ENCODE results near the gene GLB1L3.

The GLB1L3 gene

DNA sequence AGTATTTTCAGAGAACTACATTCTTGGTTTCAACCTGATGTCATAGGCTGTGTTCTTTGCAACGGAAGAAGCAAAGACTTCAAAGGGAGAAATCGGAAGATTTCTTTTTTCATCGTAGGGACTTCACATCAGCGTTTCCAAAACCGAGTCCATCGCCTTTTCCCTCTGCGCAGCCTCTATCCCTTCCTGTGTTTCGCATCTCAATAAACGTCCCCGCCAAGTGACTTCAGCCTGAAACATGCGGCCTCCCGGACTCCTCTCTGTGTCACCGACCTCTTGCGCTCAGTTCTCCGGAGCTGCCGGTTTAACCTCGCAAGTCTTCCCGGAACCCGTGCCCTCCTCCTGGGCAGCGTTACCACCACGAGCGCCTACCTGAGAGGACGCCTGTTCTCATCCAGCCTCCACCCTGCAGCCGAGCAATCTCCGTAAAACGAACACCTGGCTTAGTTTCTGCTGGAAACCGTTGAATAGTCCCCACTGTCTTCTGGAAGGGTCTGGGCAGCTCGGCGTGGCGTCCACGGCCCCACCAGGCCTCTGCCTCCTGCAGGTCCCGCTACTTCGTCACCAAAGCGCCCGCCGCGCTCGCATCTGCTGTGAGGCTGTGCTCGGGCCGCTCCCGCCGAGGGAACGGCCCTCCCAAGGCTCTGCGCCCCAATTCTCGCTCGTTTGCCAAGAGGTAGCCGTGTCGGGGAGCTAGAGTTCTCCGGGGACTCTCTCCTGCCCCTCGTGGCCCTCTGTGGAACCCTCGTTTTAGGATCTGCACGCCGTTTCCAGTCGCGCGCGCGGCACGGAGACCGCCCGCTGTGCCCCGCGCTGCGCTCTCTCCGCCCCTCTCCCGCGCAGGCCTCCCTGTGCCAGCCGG, at the start of gene GLB1L3:
Gene GLB1L3, plus strand, starts transcription at position 846 of the 862 bp plus-strand sequence. CDS start 362 bp downstream, outside the sequence.
- in situ Hi-C loops (cut with HindIII; ENCODE audit: low sequenced_read_pairs), result no loop called here
- TF ChIP-seq, protein P1, sequence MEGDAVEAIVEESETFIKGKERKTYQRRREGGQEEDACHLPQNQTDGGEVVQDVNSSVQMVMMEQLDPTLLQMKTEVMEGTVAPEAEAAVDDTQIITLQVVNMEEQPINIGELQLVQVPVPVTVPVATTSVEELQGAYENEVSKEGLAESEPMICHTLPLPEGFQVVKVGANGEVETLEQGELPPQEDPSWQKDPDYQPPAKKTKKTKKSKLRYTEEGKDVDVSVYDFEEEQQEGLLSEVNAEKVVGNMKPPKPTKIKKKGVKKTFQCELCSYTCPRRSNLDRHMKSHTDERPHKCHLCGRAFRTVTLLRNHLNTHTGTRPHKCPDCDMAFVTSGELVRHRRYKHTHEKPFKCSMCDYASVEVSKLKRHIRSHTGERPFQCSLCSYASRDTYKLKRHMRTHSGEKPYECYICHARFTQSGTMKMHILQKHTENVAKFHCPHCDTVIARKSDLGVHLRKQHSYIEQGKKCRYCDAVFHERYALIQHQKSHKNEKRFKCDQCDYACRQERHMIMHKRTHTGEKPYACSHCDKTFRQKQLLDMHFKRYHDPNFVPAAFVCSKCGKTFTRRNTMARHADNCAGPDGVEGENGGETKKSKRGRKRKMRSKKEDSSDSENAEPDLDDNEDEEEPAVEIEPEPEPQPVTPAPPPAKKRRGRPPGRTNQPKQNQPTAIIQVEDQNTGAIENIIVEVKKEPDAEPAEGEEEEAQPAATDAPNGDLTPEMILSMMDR (IDR thresholded peaks at IDR 0.05; ENCODE audit: low read depth, low read length), result peak; percentile 41
- no peak for DNase-seq (ENCODE audit: low read depth, low spot score)
- peak within 1 kb of the TSS; percentile 31 for H3K4me3 ChIP-seq (ENCODE audit: low read depth, low read length)

DNA sequence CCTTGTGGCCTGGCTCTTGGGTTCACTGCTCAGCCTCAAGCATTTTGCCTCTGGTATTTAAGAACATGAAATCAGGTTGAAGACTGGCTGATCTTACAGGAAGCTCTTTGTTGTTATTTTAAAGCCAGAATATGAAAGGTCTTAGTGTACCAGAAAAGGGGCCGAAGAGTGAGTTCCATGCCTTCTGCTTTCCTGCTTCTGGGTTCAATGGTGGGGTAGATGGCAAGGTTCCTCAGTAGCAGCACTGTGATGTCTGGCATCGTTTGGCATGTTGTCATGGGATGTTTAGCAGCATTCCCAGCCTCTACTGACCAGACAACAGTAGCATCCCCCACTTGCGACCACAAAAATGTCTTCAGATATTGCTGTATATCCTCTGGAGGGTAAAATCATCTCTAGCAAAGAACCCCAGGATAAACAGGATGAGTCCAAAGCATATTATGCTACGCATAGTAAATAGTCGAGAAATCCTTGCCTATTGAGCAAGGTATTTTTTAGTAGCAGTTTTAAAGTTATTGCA, 49.3 kb upstream of the GLB1L3 start:
- TF ChIP-seq, protein P1 (IDR thresholded peaks at IDR 0.05; ENCODE audit: low read depth, low read length), result no peak
- in situ Hi-C loops (cut with HindIII; ENCODE audit: low sequenced_read_pairs), result no loop called here
- H3K4me3 ChIP-seq (ENCODE audit: low read depth, low read length), result no peak overlapping the region
- DNase-seq (ENCODE audit: low read depth, low spot score), result no peak

DNA sequence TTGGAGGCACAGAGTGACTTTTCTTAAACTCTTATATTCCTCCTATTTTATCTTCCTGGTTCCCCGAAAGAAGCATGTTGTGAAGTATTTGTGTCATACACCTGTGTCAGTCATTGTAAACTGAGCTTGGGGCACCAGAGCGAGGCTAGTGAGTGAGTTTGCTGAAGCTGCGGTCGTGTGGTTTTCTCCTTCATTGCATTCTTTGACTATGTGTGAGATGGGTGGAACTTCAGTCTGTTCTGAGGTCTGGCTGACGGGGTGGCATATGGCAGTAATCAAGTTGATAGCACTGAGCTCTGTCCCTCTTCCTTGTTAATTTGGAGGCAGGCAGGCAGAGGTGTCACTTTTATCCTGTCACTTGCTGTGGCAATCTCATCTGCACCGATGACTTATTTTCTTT, 47.6 kb upstream of the GLB1L3 start:
- peak; percentile 16 for DNase-seq (ENCODE audit: low read depth, low spot score)
- in situ Hi-C loops (cut with HindIII; ENCODE audit: low sequenced_read_pairs), result no loop called here
- TF ChIP-seq, protein P1 (IDR thresholded peaks at IDR 0.05; ENCODE audit: low read depth, low read length), result no peak

GRCh38 chr11:134229126-134229790, 46.9 kb upstream of the GLB1L3 start:
- in situ Hi-C loops (cut with HindIII; ENCODE audit: low sequenced_read_pairs), result no loop called here
- peak; percentile 16 for DNase-seq (ENCODE audit: low read depth, low spot score)
- TF ChIP-seq, protein P1 (IDR thresholded peaks at IDR 0.05; ENCODE audit: low read depth, low read length), result no peak
- no peak overlapping the region for H3K4me3 ChIP-seq (ENCODE audit: low read depth, low read length)

More for the DNA sequence above, 47.6 kb upstream of the GLB1L3 start:
- no peak overlapping the region for H3K4me3 ChIP-seq (ENCODE audit: low read depth, low read length)

- H3K4me3 ChIP-seq (ENCODE audit: low read depth, low read length), result no peak overlapping the region
- TF ChIP-seq, protein P1 (IDR thresholded peaks at IDR 0.05; ENCODE audit: low read depth, low read length), result no peak
- in situ Hi-C loops (cut with HindIII; ENCODE audit: low sequenced_read_pairs), result no loop called here
- no peak for DNase-seq (ENCODE audit: low read depth, low spot score)
These were observed 45.8 kb upstream of the GLB1L3 start for GRCh38 chr11:134230339-134230738.

DNA sequence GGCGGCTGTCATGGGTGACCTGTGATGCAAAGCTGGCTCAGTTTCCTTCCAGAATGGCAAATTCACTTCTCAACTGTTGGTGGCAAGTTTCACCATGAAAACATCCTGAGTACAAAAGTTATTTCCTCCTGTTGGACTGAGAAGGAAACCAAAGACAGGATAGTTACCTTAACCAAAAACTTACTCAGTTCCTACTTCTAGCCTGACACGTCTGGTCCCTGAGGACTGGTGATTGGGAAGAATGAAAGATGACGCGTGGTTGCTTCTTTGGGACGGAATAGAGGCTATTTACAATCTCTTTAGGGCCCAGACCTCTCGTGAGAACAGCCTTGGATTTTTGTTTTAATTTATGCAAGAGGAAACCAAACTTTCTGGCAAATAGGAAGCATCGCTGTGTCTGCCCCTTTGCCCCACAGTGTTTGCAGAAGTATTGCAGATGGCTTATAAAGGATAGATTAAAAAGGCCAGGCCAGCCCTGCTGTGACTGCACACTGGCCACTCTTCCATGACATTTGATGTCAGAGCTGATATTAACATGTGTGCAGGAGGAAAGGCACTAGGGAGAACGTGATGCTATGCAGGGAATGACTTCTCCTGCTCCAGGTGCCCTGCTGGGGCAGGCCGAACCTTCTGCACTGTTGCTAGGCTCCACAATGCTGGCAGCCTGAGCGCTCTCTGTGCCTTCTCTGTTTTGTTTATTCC, 44.1 kb upstream of the GLB1L3 start:
- TF ChIP-seq, protein P1 (IDR thresholded peaks at IDR 0.05; ENCODE audit: low read depth, low read length), result no peak
- in situ Hi-C loops (cut with HindIII; ENCODE audit: low sequenced_read_pairs), result no loop called here
- no peak for DNase-seq (ENCODE audit: low read depth, low spot score)
- H3K4me3 ChIP-seq (ENCODE audit: low read depth, low read length), result no peak overlapping the region

Measured in astrocyte of the spinal cord (primary cell).